ENCODE results near the gene ZSWIM5.
A peak's percentile ranks its signal among the peaks of the same experiment; 100 is the strongest.

The ZSWIM5 gene

DNA sequence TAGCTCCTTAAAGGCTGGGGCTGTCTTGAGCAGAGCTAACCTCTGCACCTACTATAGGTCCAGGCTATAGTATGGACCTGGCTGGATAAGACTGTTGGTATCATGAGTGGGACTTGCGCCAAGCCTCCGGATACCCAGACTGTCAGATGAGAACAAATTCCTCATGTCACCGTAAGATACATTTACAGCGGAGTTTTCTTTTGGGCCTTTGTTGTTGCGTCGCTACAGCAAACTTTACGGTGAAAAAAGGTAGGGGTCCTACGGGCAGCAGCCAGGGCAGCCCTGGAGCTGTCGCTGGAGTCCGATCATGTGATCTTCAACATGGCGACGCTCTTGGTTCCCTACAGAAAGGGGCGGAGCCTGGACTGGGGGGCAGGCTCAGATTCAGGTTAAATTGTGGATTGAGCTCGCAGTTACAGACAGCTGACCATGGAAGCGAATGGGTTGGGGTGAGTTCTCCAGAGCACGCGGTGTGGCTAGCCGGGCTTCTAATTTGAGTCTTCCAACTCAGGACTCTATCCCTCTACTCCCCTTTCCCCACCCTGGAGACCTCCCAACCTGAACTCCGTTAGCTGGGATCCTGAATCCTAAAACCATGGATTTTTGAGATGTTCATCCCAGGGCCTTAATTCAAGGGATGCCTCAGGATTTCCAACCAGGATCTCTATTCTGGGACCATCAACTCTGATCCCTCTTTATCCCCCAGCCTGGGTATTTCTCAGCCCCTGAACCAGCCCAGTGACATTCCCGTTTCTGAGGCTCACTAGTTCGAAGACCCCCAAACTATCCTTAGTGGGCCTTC is 194.4 kb downstream of the ZSWIM5 start, which contains the start of gene UROD:
UROD (plus strand) TSS at position 418 of the 802 bp plus-strand sequence; CDS start at position 430, 12 bp downstream.
- Histone ChIP-seq H3K4me1 (ENCODE audit: low read length) (peaks cover 11% of the 10 kb centered on the region), H3K9me3 (replicated peaks; ENCODE audit: insufficient read depth, low read length) (no peaks in the 10 kb centered on the region), H3K36me3 (replicated peaks; ENCODE audit: insufficient read depth, low read length) (no peaks in the 10 kb centered on the region), H3K4me3 (ENCODE audit: low read length) (peak within 1 kb of the TSS; percentile 75), H3K79me2 (ENCODE audit: low read length) (peaks cover 31% of the 10 kb centered on the region), H3K9me2 (replicated peaks; ENCODE audit: insufficient read depth, low read length) (no peaks in the 10 kb centered on the region), H3K27me3 (replicated peaks; ENCODE audit: insufficient read depth, low read length) (no peaks in the 10 kb centered on the region), H3K9ac (ENCODE audit: low read length) (peak within 1 kb of the TSS; percentile 67), H3K4me2 (ENCODE audit: low read depth, low read length) (peak within 1 kb of the TSS; percentile 65), H3K27ac (ENCODE audit: low read length) (peak within 1 kb of the TSS; percentile 36; the same call in 1 of the 2 replicates), H2AFZ (ENCODE audit: low read length) (peak within 1 kb of the TSS; percentile 97), H4K20me1 (ENCODE audit: insufficient read depth, low read length) (no peaks in the 10 kb centered on the region), H3F3A (ENCODE audit: insufficient read depth, low read length) (peaks cover 10% of the 10 kb centered on the region; the same call in 1 of the 2 replicates)
- peak; percentile 97 for DNase-seq
- TF ChIP-seq EZH2 (optimal IDR thresholded peaks at IDR 0.05; ENCODE audit: low read depth, low read length) (no peak), EZH2phosphoT487 (IDR thresholded peaks at IDR 0.05; ENCODE audit: low read length) (no peak)
- TF ChIP-seq, protein P1, sequence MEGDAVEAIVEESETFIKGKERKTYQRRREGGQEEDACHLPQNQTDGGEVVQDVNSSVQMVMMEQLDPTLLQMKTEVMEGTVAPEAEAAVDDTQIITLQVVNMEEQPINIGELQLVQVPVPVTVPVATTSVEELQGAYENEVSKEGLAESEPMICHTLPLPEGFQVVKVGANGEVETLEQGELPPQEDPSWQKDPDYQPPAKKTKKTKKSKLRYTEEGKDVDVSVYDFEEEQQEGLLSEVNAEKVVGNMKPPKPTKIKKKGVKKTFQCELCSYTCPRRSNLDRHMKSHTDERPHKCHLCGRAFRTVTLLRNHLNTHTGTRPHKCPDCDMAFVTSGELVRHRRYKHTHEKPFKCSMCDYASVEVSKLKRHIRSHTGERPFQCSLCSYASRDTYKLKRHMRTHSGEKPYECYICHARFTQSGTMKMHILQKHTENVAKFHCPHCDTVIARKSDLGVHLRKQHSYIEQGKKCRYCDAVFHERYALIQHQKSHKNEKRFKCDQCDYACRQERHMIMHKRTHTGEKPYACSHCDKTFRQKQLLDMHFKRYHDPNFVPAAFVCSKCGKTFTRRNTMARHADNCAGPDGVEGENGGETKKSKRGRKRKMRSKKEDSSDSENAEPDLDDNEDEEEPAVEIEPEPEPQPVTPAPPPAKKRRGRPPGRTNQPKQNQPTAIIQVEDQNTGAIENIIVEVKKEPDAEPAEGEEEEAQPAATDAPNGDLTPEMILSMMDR (IDR thresholded peaks at IDR 0.05; ENCODE audit: low read length) = no peak

DNA sequence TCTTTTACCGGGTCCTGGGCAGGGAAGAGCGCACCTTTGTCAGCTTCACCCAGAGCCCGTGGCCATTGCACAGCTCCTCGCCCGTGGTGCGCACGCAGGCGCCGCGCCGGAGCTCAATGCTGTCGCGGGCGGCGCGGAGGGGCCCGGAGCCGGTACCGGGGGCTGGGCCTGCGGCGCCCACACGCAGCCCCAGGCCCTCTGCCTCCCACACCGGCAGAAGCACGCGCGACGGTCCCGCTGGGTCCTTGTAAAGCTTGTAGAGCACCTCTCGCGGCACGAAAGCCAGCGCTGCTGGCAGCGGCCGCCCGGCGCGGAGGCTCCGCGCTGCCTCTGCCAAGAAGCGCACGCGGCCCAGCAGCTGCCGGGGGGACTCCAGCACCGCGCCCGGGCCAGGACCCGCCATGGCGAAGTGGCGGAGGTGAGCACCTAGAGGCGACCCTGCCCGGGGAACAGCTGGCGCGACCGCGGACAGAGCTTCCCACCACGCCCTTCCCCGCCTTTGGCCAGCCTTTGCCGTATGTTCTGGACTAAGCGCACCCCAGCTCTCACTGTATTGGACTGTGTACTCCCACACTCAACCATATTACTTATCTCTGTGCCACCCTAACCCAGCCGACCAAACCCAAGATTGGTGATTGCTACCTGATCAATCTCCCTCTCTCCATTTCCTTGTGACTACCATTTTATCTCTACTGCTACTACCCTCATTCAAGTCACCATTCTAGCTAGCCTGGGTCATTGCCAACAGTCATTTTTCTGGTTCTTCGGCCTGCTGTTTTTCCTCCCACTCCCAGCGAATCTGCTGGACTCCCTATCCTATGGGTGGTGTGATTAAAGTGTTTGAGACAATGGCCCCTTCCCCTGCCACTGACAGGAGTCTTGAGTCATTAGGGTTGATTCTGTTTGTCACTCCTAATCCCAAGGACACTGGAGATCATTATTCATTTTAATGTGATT is 195.3 kb downstream of the ZSWIM5 start, which contains the start of gene HECTD3:
HECTD3 (minus strand) TSS at position 470 of the 957 bp plus-strand sequence; CDS start at position 403, 67 bp downstream.
- peak within 1 kb of the TSS; percentile 36; the same call in 1 of the 2 replicates for H3K27ac ChIP-seq (ENCODE audit: low read length)
- peak; percentile 88 for DNase-seq

More for the DNA sequence above, 195.3 kb downstream of the ZSWIM5 start, which contains the start of gene HECTD3:
- no peaks in the 10 kb centered on the region for H3K36me3 ChIP-seq (replicated peaks; ENCODE audit: insufficient read depth, low read length)
- H3K79me2 ChIP-seq (ENCODE audit: low read length) = peaks cover 31% of the 10 kb centered on the region
- H3K27me3 ChIP-seq (replicated peaks; ENCODE audit: insufficient read depth, low read length) = no peaks in the 10 kb centered on the region
- peaks cover 10% of the 10 kb centered on the region; the same call in 1 of the 2 replicates for H3F3A ChIP-seq (ENCODE audit: insufficient read depth, low read length)
- H3K9ac ChIP-seq (ENCODE audit: low read length) = peak within 1 kb of the TSS; percentile 67
- no peaks in the 10 kb centered on the region for H3K9me2 ChIP-seq (replicated peaks; ENCODE audit: insufficient read depth, low read length)
- peak within 1 kb of the TSS; percentile 65 for H3K4me2 ChIP-seq (ENCODE audit: low read depth, low read length)
- peak within 1 kb of the TSS; percentile 75 for H3K4me3 ChIP-seq (ENCODE audit: low read length)
- TF ChIP-seq EZH2phosphoT487 (IDR thresholded peaks at IDR 0.05; ENCODE audit: low read length) (no peak), EZH2 (optimal IDR thresholded peaks at IDR 0.05; ENCODE audit: low read depth, low read length) (no peak)
- TF ChIP-seq, protein P1 (IDR thresholded peaks at IDR 0.05; ENCODE audit: low read length) = no peak
- H3K4me1 ChIP-seq (ENCODE audit: low read length) = peaks cover 11% of the 10 kb centered on the region
- H4K20me1 ChIP-seq (ENCODE audit: insufficient read depth, low read length) = no peaks in the 10 kb centered on the region
- H3K9me3 ChIP-seq (replicated peaks; ENCODE audit: insufficient read depth, low read length) = no peaks in the 10 kb centered on the region
- H2AFZ ChIP-seq (ENCODE audit: low read length) = peak within 1 kb of the TSS; percentile 97
